ENCODE measurements around the gene KCNRG.

DNA sequence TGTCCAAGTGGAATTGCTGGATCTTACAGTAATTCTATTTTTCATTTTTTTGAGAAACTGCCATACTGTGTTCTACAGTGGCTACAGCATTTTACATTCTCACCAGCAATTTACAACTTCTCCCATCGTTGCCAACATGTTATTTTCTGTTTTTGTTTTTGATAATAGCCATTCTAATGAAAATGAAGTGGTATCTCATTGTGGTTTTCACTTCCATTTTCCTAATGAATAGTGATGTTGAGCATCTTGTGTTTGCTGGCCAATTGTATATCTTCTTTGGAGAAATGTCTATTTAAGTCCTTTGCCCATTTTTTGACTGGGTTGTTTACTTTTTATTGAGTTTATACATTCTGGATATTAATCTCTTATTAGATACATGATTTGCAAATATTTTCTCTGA lies 38.6 kb downstream of the KCNRG start:
- TF ChIP-seq CTCF (IDR thresholded peaks at IDR 0.05; ENCODE audit: insufficient read depth, low read depth, low read length) (no peak), EZH2 (IDR thresholded peaks at IDR 0.05; ENCODE audit: insufficient read depth, low read length) (no peak)
